Measurements from ENCODE around the gene NRXN3. TPM values are rescaled to one million over a fixed set of nuclear protein-coding genes. Genes with fewer than 3 reads are reported as not detected.
A peak's percentile ranks its signal among the peaks of the same experiment; 100 is the strongest.

NRXN3 gene
- total and polyA plus RNA-seq, 2 of the 4 experiments (the other 2 are of a cell fraction): 4.8 to 25.1 TPM

- no peak overlapping the region for H3K56ac ChIP-seq (ENCODE audit: extremely low read depth, insufficient read depth, low read length)
- H2AK5ac ChIP-seq (ENCODE audit: low read depth, low read length): no peak overlapping the region
- dilution Hi-C loops (cut with HindIII; ENCODE audit: low sequenced_read_pairs, unreplicated experiment) (no loop called here), in situ Hi-C loops (cut with MboI; ENCODE audit: low sequenced_read_pairs) (no loop called here), intact Hi-C loops (cut with micrococcal nuclease) (no loop called here)
- H3K9me1 ChIP-seq (ENCODE audit: insufficient read depth, low read length): no peaks in the 10 kb centered on the region
- H4K8ac ChIP-seq (ENCODE audit: low read depth in 2 of 2, low read length in 2 of 2): no peak overlapping the region
- no peak overlapping the region for H3K23ac ChIP-seq (ENCODE audit: low read depth, low read length)
- H3K4me3 ChIP-seq (ENCODE audit: insufficient read depth, low read depth, low read length): no peak overlapping the region
- POLR2A ChIA-PET (ENCODE audit: unreplicated experiment): no interaction called here
- H3K27me3 ChIP-seq (ENCODE audit: control insufficient read depth, insufficient read depth, low read length): no peaks in the 10 kb centered on the region
- no peaks in the 10 kb centered on the region for H3K36me3 ChIP-seq (ENCODE audit: control insufficient read depth, insufficient read depth, low read length)
- CTCF ChIA-PET: no interaction called here
- no peak overlapping the region for H2BK5ac ChIP-seq (ENCODE audit: low read depth, low read length, poor library complexity, severe bottlenecking)
- no TSS peak for BruUV-seq (replicated peaks)
- TF ChIP-seq CTCF (conservative IDR thresholded peaks at IDR 0.05; ENCODE audit: low read depth, low read length): no peak
- TF ChIP-seq SMC3 (IDR thresholded peaks at IDR 0.05; ENCODE audit: low read depth, low read length): no peak
- TF ChIP-seq RCOR1 (IDR thresholded peaks at IDR 0.05; ENCODE audit: insufficient replicate concordance, low read length): no peak
- no peak for TF ChIP-seq ELK1 (IDR thresholded peaks at IDR 0.05; ENCODE audit: borderline replicate concordance, low read depth, low read length)
- no peak for TF ChIP-seq MAFK (IDR thresholded peaks at IDR 0.05; ENCODE audit: low read depth, low read length)
- TF ChIP-seq FOS (IDR thresholded peaks at IDR 0.05; ENCODE audit: low read depth, low read length): no peak
- TF ChIP-seq MXI1 (IDR thresholded peaks at IDR 0.05; ENCODE audit: borderline replicate concordance, low read depth, low read length): no peak
- TF ChIP-seq RAD21 (IDR thresholded peaks at IDR 0.05; ENCODE audit: low read length): no peak
- no peak for TF ChIP-seq CHD1 (IDR thresholded peaks at IDR 0.05; ENCODE audit: low read depth, low read length)
- no peak for TF ChIP-seq USF2 (IDR thresholded peaks at IDR 0.05; ENCODE audit: low read depth, low read length)
- no peak for TF ChIP-seq MAZ (IDR thresholded peaks at IDR 0.05; ENCODE audit: borderline replicate concordance, low read depth, low read length)
- TF ChIP-seq RFX5 (IDR thresholded peaks at IDR 0.05; ENCODE audit: low read depth, low read length): no peak
- no peak for TF ChIP-seq NFE2L2 (IDR thresholded peaks at IDR 0.05; ENCODE audit: low read depth, low read length)
- no peak for DNase-seq
- H3K14ac ChIP-seq (replicated peaks; ENCODE audit: low read depth, low read length): no peak overlapping the region
- H3K9me3 ChIP-seq (ENCODE audit: control insufficient read depth, insufficient read depth, low read length): no peaks in the 10 kb centered on the region
- no CpG with 5 or more reads among the region's 1 CpG for WGBS, 2 experiments (ENCODE audit: extremely low coverage in 2 of 2, insufficient read length in 1 of 2)
- H3K79me1 ChIP-seq (ENCODE audit: low read depth in 1 of 2, low read length in 2 of 2): no peaks in the 10 kb centered on the region
- H2AK9ac ChIP-seq (replicated peaks; ENCODE audit: low read depth, low read length, poor library complexity): no peak overlapping the region
- no peak overlapping the region for H3K4me2 ChIP-seq (ENCODE audit: low read depth, low read length)
- peak overlapping the region; percentile 47; the same call in 1 of the 2 replicates for H3K18ac ChIP-seq (ENCODE audit: low read depth, low read length)
- no peak overlapping the region for H2BK120ac ChIP-seq (ENCODE audit: low read depth, low read length)
- H3K27ac ChIP-seq (ENCODE audit: insufficient read depth, low read length): no peak overlapping the region
- H2AFZ ChIP-seq (replicated peaks; ENCODE audit: low read length, poor library complexity): no peak overlapping the region
- H2BK15ac ChIP-seq (ENCODE audit: low read depth, low read length): no peak overlapping the region
- no peak overlapping the region for H3K4ac ChIP-seq (ENCODE audit: low read depth, low read length)
- no peak overlapping the region for H3K9ac ChIP-seq (ENCODE audit: low read depth, low read length)
- H4K5ac ChIP-seq (ENCODE audit: low read depth, low read length): no peak overlapping the region
- H3K4me1 ChIP-seq (ENCODE audit: control insufficient read depth, insufficient read depth, low read length): no peaks in the 10 kb centered on the region
- no peak overlapping the region for H4K91ac ChIP-seq (ENCODE audit: insufficient read depth, low read depth, low read length)
- ATAC-seq (ENCODE audit: low read depth): no peak
- H4K20me1 ChIP-seq (ENCODE audit: insufficient read depth, low read length): no peaks in the 10 kb centered on the region
- no peak overlapping the region for H2BK20ac ChIP-seq (ENCODE audit: low read depth, low read length)
These were observed 1516.0 kb downstream of the NRXN3 start for GRCh38 chr14:79686196-79686595.

Data from IMR-90 (cell line).